22Rv1 (cell line): ENCODE data around the gene IMPG2.

Experiments
- ZFX ChIP-seq: fragments of 450-650 bp; IDR thresholded peaks from 2 replicates; pipeline ENCODE4 v1.6.1; 2017; ENCODE audit warnings: antibody characterized with exemption, borderline replicate concordance
- TF ChIP-seq, protein P1 (sequence below): fragments of 450-650 bp; IDR thresholded peaks from 2 replicates; pipeline ENCODE4 v1.5.1; 2017; ENCODE audit warnings: mild to moderate bottlenecking

DNA sequence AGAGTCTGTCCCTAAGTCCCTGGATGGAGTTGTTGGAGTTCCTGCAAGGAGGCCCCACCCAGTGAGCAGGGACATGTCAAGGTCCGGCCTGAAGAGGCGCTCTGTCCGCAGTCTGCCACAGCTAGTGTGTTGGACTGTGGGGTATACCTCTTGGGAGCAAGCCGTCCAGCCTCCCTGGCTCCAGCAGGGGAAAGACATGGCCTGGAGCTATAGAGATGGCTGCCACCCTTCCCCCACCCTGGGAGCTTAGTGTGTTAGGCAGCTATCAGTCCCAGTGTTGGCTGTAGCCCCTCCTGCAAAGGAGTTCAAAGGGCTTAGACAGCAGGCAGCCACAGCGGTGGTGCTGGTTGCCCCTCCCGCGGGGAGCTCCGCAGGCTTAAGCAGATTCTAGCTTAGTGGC, 20.3 kb downstream of the IMPG2 start:
- TF ChIP-seq, protein P1, sequence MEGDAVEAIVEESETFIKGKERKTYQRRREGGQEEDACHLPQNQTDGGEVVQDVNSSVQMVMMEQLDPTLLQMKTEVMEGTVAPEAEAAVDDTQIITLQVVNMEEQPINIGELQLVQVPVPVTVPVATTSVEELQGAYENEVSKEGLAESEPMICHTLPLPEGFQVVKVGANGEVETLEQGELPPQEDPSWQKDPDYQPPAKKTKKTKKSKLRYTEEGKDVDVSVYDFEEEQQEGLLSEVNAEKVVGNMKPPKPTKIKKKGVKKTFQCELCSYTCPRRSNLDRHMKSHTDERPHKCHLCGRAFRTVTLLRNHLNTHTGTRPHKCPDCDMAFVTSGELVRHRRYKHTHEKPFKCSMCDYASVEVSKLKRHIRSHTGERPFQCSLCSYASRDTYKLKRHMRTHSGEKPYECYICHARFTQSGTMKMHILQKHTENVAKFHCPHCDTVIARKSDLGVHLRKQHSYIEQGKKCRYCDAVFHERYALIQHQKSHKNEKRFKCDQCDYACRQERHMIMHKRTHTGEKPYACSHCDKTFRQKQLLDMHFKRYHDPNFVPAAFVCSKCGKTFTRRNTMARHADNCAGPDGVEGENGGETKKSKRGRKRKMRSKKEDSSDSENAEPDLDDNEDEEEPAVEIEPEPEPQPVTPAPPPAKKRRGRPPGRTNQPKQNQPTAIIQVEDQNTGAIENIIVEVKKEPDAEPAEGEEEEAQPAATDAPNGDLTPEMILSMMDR, result no peak
- no peak for TF ChIP-seq ZFX
